Suprapubic skin (tissue), 4 donors: ENCODE data around the gene LNPEP.

Experiments
- EP300 ChIP-seq: sonication (generic); formaldehyde crosslinking; IDR thresholded peaks from one replicate; pipeline ENCODE4 v1.6.1; 2017; ENCODE audit warnings: antibody characterized with exemption
- POLR2A ChIP-seq, 2 donors: fragments of 450-650 bp; IDR thresholded peaks; one replicate each; pipeline ENCODE4 v1.6.1; 2017; ENCODE audit warnings: antibody characterized with exemption in 2 of 2, mild to moderate bottlenecking in 2 of 2, moderate library complexity in 2 of 2
- POLR2AphosphoS5 ChIP-seq, 3 donors: sonication (generic); formaldehyde crosslinking; IDR thresholded peaks; one replicate each; pipeline ENCODE4 v1.6.1; 2017; ENCODE audit warnings: antibody characterized with exemption in 3 of 3
- TF ChIP-seq, protein P1 (sequence below), 2 donors: fragments of 200-600 bp in 1 of 2; fragments of 450-650 bp in 1 of 2; sonication (generic) in 1 of 2; IDR thresholded peaks; one replicate each; pipeline ENCODE4 v1.5.1; 2016 to 2019; ENCODE audit warnings: antibody characterized with exemption in 2 of 2, mild to moderate bottlenecking in 1 of 2, moderate library complexity in 1 of 2

DNA sequence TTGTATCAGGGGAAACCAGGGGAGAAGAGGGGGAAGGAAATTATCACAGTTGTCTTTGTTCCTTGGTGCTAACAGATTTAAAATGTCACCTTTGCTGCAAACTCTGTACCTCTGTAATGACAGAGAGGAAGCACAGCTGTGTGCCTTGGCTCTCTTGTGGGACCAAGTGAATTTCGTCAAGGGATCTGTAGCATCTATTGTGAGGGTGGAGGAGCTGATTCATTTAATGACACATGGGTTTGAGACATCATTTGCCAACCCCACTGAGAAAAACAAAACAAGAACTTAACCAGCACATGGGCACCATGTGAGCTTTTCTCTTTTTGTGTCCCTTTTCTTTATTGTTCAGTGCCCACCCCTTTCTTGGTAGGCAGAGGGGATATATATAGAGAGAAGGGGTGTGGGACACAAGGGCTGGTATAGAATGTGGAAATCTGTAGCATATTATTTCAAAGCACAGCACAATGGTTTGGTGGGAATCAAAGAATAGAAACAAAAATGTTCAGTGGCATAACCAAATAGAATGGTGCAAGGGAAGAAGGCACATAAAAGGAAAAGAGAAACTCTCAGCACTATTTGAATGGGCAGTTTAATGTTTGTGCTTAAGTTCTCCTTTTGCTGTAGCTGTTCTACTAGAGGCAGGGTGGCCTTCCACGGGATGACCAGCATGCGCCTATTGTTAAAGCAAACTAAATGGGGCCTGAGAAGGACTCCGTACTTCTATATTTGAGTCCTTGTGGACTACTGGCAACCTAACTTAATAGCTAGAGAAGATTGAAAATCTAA is 143.3 kb downstream of the LNPEP start:
- TF ChIP-seq EP300: no peak
- TF ChIP-seq, protein P1, sequence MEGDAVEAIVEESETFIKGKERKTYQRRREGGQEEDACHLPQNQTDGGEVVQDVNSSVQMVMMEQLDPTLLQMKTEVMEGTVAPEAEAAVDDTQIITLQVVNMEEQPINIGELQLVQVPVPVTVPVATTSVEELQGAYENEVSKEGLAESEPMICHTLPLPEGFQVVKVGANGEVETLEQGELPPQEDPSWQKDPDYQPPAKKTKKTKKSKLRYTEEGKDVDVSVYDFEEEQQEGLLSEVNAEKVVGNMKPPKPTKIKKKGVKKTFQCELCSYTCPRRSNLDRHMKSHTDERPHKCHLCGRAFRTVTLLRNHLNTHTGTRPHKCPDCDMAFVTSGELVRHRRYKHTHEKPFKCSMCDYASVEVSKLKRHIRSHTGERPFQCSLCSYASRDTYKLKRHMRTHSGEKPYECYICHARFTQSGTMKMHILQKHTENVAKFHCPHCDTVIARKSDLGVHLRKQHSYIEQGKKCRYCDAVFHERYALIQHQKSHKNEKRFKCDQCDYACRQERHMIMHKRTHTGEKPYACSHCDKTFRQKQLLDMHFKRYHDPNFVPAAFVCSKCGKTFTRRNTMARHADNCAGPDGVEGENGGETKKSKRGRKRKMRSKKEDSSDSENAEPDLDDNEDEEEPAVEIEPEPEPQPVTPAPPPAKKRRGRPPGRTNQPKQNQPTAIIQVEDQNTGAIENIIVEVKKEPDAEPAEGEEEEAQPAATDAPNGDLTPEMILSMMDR (IDR thresholded peaks at IDR 0.05): no peak
- no peak for TF ChIP-seq POLR2AphosphoS5 (IDR thresholded peaks at IDR 0.05)
- TF ChIP-seq POLR2A (IDR thresholded peaks at IDR 0.05): no peak
